Pancreas (tissue), 10 donors: Measurements from ENCODE around the gene LTBP1. TPM values are rescaled to one million over a fixed set of nuclear protein-coding genes. Genes with fewer than 3 reads are reported as not detected.

Experiments used
- ATAC-seq, 4 donors: fragments of 200-7000 bp; cut with Tn5 transposase; one replicate each; pipeline versions ENCODE4 v1.8.0 to v1.9.1; 2020; ENCODE audit warnings: mild to moderate bottlenecking in 4 of 4, moderate library complexity in 4 of 4
- DNase-seq, 6 donors: peaks; one replicate each; pipeline ENCODE4 v3.0.0-alpha.2; 2020
- FAIRE-seq: peaks from 2 replicates; lab custom pipeline; 2012; peaks lifted over from hg19 to GRCh38; lab: Jason Lieb, UNC
- H3K27ac ChIP-seq, 4 donors: fragments of 200-600 bp; sonication (generic); 1 replicate in 3 of 4; 2 replicates in 1 of 4; pipeline versions ENCODE4 v1.5.0 to v1.8.0; 2020
- H3K27me3 ChIP-seq, 4 donors: fragments of 200-600 bp; one replicate each; pipeline ENCODE4 v1.8.0; 2021
- H3K36me3 ChIP-seq, 3 donors: fragments of 200-600 bp; sonication (generic) in 1 of 3; one replicate each; pipeline versions ENCODE4 v1.5.0 to v1.8.0; 2020 to 2021
- H3K4me1 ChIP-seq, 3 donors: fragments of 200-600 bp; one replicate each; pipeline ENCODE4 v1.8.0; 2021
- H3K4me3 ChIP-seq, 4 donors: fragments of 200-600 bp; sonication (generic) in 2 of 4; one replicate each; pipeline versions ENCODE4 v1.5.0 to v1.8.0; 2020 to 2021
- H3K9me3 ChIP-seq, 4 donors: fragments of 200-600 bp; one replicate each; pipeline ENCODE4 v1.8.0; 2021
- WGBS, 2 donors: extraction: QIAGEN DNeasy Blood & Tissue Kit; methylation state at CpG; one replicate each; pipeline ENCODE4 v1.1.7; 2013; 5-methylcytosine and 5-hydroxymethylcytosine counted together
- intact Hi-C, 3 donors: fragments of 100-400 bp; cut with DNase I; formaldehyde crosslinking; loops; one replicate each; pipeline versions ENCODE4 v1.11.1 to v1.14.2; 2022
- polyA plus RNA-seq, 2 donors: library from polyadenylated mRNA; stranded (reverse); fragments of 200-250 nt; gene quantifications; one replicate each; pipeline ENCODE4 v1.2.3, GENCODE V29; 2013
- total RNA-seq, 6 donors: library from RNA; stranded (reverse); fragmentation: NEBNext Ultra II Directional in 4 of 6; extraction: Animal tissue kit (Norgen Biotek cat#: 25700) in 4 of 6; gene quantifications; one replicate each; pipeline versions ENCODE4 v1.2.1 to v1.2.4, GENCODE V29; 2021 to 2023
- TF ChIP-seq, protein P1 (sequence below), 4 donors: fragments of 200-600 bp; sonication (generic) in 3 of 4; IDR thresholded peaks; one replicate each; pipeline versions ENCODE4 v1.5.0 to v1.8.0; 2021; ENCODE audit warnings: antibody characterized with exemption in 4 of 4
- donor health status: healthy with polysubstance abuse.
- donor health status: DM: no; HTN: no; CAD: no; lungs with moderate emphysema.
- donor health status: DM: no; HTN: no; CAD: no.
- donor health status: control.
- donor health status: control.
- donor health status: Bipolar disorder and iron deficiency.
- donor health status: DM: yes; HTN: yes; CAD: no.
- donor health status: DM: no; HTN: no; CAD: no.
- donor health status: DM: no; HTN: no; CAD: no.
- donor health status: DM: yes; HTN: yes; CAD: no.

The LTBP1 gene
- total and polyA plus RNA-seq, 8 donors, result 0.83 to 21.2 (median 2.6) TPM

DNA sequence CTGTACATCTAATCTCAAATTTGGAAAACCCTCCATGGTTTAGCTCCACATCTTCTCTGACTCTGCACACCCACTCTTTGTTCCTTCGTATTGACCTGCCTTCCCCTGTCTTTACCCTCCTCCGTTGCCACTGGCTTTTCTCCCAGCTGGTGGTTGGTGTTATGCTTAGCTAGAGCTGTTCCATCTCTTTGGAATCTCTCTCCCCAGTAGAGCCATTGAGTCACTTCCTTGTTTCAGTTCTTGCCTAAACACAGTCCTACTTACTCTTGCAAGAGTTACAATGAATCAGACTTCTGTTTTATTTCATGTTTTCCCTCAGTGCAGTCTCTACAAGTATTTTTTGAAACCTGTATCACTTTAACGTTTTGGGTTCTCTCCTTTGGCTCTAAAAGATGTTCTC, 263.9 kb downstream of the LTBP1 start:
- Histone ChIP-seq H3K27ac (no peak overlapping the region), H3K27me3 (no peaks in the 10 kb centered on the region), H3K36me3 (no peaks in the 10 kb centered on the region), H3K4me3 (no peak overlapping the region), H3K9me3 (no peaks in the 10 kb centered on the region), H3K4me1 (no peaks in the 10 kb centered on the region)
- intact Hi-C loops, result no loop called here
- ATAC-seq, result peak in 3 of 4 donors; percentile 63 to 65 (median 63)
- 59 to 77% methylated on average over 3 of the region's 3 CpGs for WGBS, 2 donors
- no peak for FAIRE-seq
- TF ChIP-seq, protein P1, sequence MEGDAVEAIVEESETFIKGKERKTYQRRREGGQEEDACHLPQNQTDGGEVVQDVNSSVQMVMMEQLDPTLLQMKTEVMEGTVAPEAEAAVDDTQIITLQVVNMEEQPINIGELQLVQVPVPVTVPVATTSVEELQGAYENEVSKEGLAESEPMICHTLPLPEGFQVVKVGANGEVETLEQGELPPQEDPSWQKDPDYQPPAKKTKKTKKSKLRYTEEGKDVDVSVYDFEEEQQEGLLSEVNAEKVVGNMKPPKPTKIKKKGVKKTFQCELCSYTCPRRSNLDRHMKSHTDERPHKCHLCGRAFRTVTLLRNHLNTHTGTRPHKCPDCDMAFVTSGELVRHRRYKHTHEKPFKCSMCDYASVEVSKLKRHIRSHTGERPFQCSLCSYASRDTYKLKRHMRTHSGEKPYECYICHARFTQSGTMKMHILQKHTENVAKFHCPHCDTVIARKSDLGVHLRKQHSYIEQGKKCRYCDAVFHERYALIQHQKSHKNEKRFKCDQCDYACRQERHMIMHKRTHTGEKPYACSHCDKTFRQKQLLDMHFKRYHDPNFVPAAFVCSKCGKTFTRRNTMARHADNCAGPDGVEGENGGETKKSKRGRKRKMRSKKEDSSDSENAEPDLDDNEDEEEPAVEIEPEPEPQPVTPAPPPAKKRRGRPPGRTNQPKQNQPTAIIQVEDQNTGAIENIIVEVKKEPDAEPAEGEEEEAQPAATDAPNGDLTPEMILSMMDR (IDR thresholded peaks at IDR 0.05), result no peak
- DNase-seq, result no peak

DNA sequence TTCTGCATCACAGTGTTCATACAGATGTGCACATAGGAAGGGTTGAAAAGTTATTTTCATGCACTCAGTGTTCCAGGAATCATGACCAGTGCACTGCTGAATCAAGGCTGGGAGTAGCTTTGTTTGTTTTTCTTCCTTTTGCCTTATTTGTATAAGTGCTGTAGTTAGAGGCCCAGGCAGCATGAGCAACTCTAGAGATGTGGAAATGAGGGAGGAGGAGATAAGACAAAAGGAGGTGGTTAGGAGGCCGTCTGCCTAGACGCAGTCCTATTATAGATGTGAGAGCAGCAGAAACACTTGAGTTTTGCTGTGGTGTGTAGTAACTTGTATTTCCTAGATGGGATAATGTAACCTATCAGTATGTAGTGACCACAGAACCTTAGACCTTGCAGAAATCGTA, 265.4 kb downstream of the LTBP1 start:
- Histone ChIP-seq H3K4me3 (no peak overlapping the region), H3K4me1 (peaks cover 0 to 5% (median 0%) of the 10 kb centered on the region in 3 donors), H3K27me3 (no peaks in the 10 kb centered on the region), H3K36me3 (no peaks in the 10 kb centered on the region), H3K27ac (no peak overlapping the region), H3K9me3 (no peaks in the 10 kb centered on the region)
- TF ChIP-seq, protein P1 (IDR thresholded peaks at IDR 0.05), result no peak
- intact Hi-C loops, result no loop called here
- 78 to 80% methylated on average over 3 of the region's 3 CpGs for WGBS, 2 donors
- FAIRE-seq, result no peak
- peak; percentile 32 to 67 (median 50) for ATAC-seq
- no peak for DNase-seq

DNA sequence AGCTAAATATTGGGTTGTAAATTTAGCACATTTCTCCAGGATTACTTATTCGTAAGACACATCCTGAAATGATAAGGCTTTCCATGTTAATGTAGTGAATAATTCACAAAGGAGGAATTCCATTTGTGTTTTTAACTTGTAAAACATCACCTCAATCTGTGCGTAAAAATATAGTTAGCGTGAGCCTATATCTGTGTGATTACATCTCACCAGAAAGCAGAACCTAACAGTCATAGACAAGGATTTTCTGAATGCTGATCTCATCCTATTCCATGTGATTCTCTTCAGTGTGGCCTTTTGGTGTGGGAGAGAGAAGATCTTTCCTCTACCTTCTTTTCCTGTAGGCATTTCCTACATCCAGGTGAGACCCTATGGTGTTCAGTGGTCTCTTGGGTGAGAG, 266.5 kb downstream of the LTBP1 start:
- Histone ChIP-seq H3K27ac (no peak overlapping the region), H3K9me3 (no peaks in the 10 kb centered on the region), H3K4me1 (peaks cover 0 to 5% (median 3%) of the 10 kb centered on the region in 3 donors), H3K4me3 (no peak overlapping the region), H3K27me3 (no peaks in the 10 kb centered on the region), H3K36me3 (no peaks in the 10 kb centered on the region)
- ATAC-seq (no peak), FAIRE-seq (no peak), DNase-seq (no peak)
- WGBS, 2 donors, result 85 to 86% methylated on average over 3 of the region's 3 CpGs
- intact Hi-C loops, result no loop called here
- TF ChIP-seq, protein P1 (IDR thresholded peaks at IDR 0.05), result no peak

DNA sequence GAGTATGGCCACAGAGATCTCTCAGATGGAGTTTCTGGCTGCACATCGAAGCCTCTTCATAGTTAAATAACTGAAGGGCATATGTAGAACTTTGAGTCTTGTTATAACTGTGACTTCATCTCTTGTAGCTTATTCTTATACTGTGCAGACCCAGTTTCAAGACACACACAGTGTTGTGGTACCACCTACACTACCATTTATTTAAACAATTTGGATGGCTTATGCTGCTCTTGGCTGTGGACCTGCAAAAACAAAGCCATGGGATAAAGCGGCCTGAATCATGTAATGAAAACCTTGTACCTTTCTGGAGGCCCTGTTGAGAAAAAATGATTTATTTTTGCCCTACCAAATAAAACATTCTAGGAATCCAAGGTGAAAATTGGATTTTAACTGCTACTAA, 266.9 kb downstream of the LTBP1 start:
- no peak overlapping the region for H3K27ac ChIP-seq
- no peaks in the 10 kb centered on the region for H3K36me3 ChIP-seq
- whole genome bisulfite sequencing, 2 donors, result 92 to 93% methylated on average over 2 of the region's 2 CpGs
- no peak for FAIRE-seq
- H3K9me3 ChIP-seq, result no peaks in the 10 kb centered on the region
- peaks cover 0 to 5% (median 3%) of the 10 kb centered on the region in 3 donors for H3K4me1 ChIP-seq
- no peak overlapping the region for H3K4me3 ChIP-seq
- no peak for DNase-seq
- no peaks in the 10 kb centered on the region for H3K27me3 ChIP-seq
- TF ChIP-seq, protein P1 (IDR thresholded peaks at IDR 0.05), result no peak
- intact Hi-C loops, result no loop called here
- no peak for ATAC-seq

DNA sequence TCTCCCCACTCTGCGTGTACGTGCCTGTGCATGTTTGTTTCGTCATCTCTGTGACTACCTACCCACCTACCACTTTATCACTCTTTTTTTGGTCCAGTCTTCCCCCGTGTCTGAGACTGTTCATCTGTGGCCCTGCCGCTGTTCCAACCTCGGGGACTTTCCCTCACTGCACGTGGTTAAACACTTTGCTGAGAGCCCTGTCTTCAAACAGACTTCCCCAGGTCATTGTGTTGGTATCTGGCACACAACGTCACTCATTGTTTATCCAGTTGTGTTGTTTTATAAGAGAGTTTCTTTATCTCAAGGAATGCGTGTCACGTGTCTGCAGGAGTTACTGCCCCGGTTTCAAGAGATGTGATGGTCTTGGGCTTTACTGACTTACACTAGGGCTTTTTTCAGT, 267.7 kb downstream of the LTBP1 start:
- no peaks in the 10 kb centered on the region for H3K9me3 ChIP-seq
- FAIRE-seq (no peak), DNase-seq (peak in 1 of 6 donors; percentile 20), ATAC-seq (peak; percentile 61 to 78 (median 70))
- H3K4me1 ChIP-seq, result peaks cover 0 to 5% (median 3%) of the 10 kb centered on the region in 3 donors
- no peaks in the 10 kb centered on the region for H3K27me3 ChIP-seq
- H3K4me3 ChIP-seq, result no peak overlapping the region
- 52 to 55% methylated on average over 11 of the region's 11 CpGs for WGBS, 2 donors
- H3K36me3 ChIP-seq, result no peaks in the 10 kb centered on the region
- TF ChIP-seq, protein P1 (IDR thresholded peaks at IDR 0.05), result no peak
- H3K27ac ChIP-seq, result no peak overlapping the region
- intact Hi-C loops, result no loop called here
